H9 (cell line): ENCODE data around the gene ZNHIT3. TPM values are rescaled to one million over a fixed set of nuclear protein-coding genes. Genes with fewer than 3 reads are reported as not detected.

Experiments
- DNase-seq: peaks from one replicate; pipeline ENCODE4 v3.0.0-alpha.2; 2017
- H2AFZ ChIP-seq: one replicate; pipeline ENCODE4 v1.6.1; 2013; ENCODE audit warnings: mild to moderate bottlenecking, low read length, control low read depth, moderate library complexity
- H2AK5ac ChIP-seq: 2 replicates; pipeline ENCODE4 v1.6.1; 2013; ENCODE audit warnings: low read length, control low read depth, mixed read lengths; ENCODE audit not compliant: insufficient read length
- H2BK120ac ChIP-seq: one replicate; pipeline ENCODE4 v1.6.1; 2013; ENCODE audit warnings: low read depth, mild to moderate bottlenecking, low read length, control low read depth, inconsistent platforms; ENCODE audit not compliant: poor library complexity, severe bottlenecking
- H2BK12ac ChIP-seq: 2 replicates; pipeline ENCODE4 v1.6.1; 2013; ENCODE audit warnings: low read length, control low read depth, mixed read lengths, low read depth; ENCODE audit not compliant: insufficient read length
- H2BK15ac ChIP-seq: 2 replicates; pipeline ENCODE4 v1.6.1; 2013; ENCODE audit warnings: low read depth, low read length, control low read depth
- H2BK20ac ChIP-seq: one replicate; pipeline ENCODE4 v1.6.1; 2013; ENCODE audit warnings: low read depth, mild to moderate bottlenecking, low read length, control low read depth, inconsistent platforms; ENCODE audit not compliant: poor library complexity, severe bottlenecking
- H2BK5ac ChIP-seq: 2 replicates; pipeline ENCODE4 v1.6.1; 2013; ENCODE audit warnings: low read length, control low read depth, mixed read lengths; ENCODE audit not compliant: insufficient read length
- H3K14ac ChIP-seq: 2 replicates; pipeline ENCODE4 v1.6.1; 2013; ENCODE audit warnings: low read length, control low read depth; ENCODE audit not compliant: insufficient read depth
- H3K18ac ChIP-seq: 2 replicates; pipeline ENCODE4 v1.6.1; 2013; ENCODE audit warnings: low read depth, mild to moderate bottlenecking, mixed read lengths, low read length, control low read depth; ENCODE audit not compliant: insufficient read length
- H3K23ac ChIP-seq: 2 replicates; pipeline ENCODE4 v1.6.1; 2013; ENCODE audit warnings: low read length, control low read depth, mixed read lengths, low read depth; ENCODE audit not compliant: insufficient read length
- H3K23me2 ChIP-seq: 2 replicates; pipeline ENCODE4 v1.6.1; 2013; ENCODE audit warnings: low read depth, mild to moderate bottlenecking, mixed read lengths, low read length, control low read depth; ENCODE audit not compliant: insufficient read length, poor library complexity, severe bottlenecking
- H3K27ac ChIP-seq: 2 replicates; pipeline ENCODE4 v1.5.1; 2013; ENCODE audit warnings: low read length, control low read depth, mixed read lengths, low read depth; ENCODE audit not compliant: insufficient read length
- H3K27me3 ChIP-seq: 2 replicates; pipeline ENCODE4 v1.6.1; 2013; ENCODE audit warnings: low read length, control low read depth, inconsistent platforms; ENCODE audit not compliant: insufficient read depth
- H3K4ac ChIP-seq: 2 replicates; pipeline ENCODE4 v1.6.1; 2013; ENCODE audit warnings: low read depth, mild to moderate bottlenecking, control low read depth, inconsistent platforms, low read length, moderate library complexity
- H3K4me1 ChIP-seq: 2 replicates; pipeline ENCODE4 v1.6.1; 2013; ENCODE audit warnings: low read length, control low read depth, inconsistent platforms; ENCODE audit not compliant: insufficient read depth
- H3K4me2 ChIP-seq: 2 replicates; pipeline ENCODE4 v1.6.1; 2013; ENCODE audit warnings: low read length, control low read depth, mixed read lengths; ENCODE audit not compliant: insufficient read length, insufficient read depth
- H3K56ac ChIP-seq: 2 replicates; pipeline ENCODE4 v1.6.1; 2013; ENCODE audit warnings: low read depth, mild to moderate bottlenecking, mixed read lengths, low read length, control low read depth; ENCODE audit not compliant: insufficient read length
- H3K79me1 ChIP-seq: 2 replicates; pipeline ENCODE4 v1.6.1; 2013; ENCODE audit warnings: low read depth, mild to moderate bottlenecking, moderate library complexity, low read length, control low read depth, inconsistent platforms; ENCODE audit not compliant: insufficient read depth, poor library complexity, severe bottlenecking
- H3K79me2 ChIP-seq: 2 replicates; pipeline ENCODE4 v1.6.1; 2013; ENCODE audit warnings: low read length, control low read depth, inconsistent platforms; ENCODE audit not compliant: insufficient read depth
- H3K9ac ChIP-seq: 2 replicates; pipeline ENCODE4 v1.6.1; 2013; ENCODE audit warnings: low read length, control low read depth, mixed read lengths; ENCODE audit not compliant: insufficient read length; ENCODE audit errors: extremely low read depth
- H3K9me3 ChIP-seq: one replicate; pipeline ENCODE4 v1.6.1; 2013; ENCODE audit warnings: low read depth, low read length, inconsistent platforms; ENCODE audit not compliant: control insufficient read depth
- H3T11ph ChIP-seq: one replicate; pipeline ENCODE4 v1.6.1; 2013; ENCODE audit warnings: mild to moderate bottlenecking, low read length, control low read depth, inconsistent platforms
- H4K20me1 ChIP-seq: one replicate; pipeline ENCODE4 v1.6.1; 2013; ENCODE audit not compliant: control insufficient read depth, insufficient read length, insufficient read depth
- H4K5ac ChIP-seq: 2 replicates; pipeline ENCODE4 v1.6.1; 2013; ENCODE audit warnings: low read depth, mild to moderate bottlenecking, mixed read lengths, low read length, control low read depth; ENCODE audit not compliant: insufficient read length
- H4K8ac ChIP-seq: replicated peaks from 2 replicates; pipeline ENCODE4 v1.6.1; 2013; ENCODE audit warnings: low read length, control low read depth, mixed read lengths, low read depth; ENCODE audit not compliant: insufficient read length
- H4K91ac ChIP-seq: 2 replicates; pipeline ENCODE4 v1.6.1; 2013; ENCODE audit warnings: low read depth, mild to moderate bottlenecking, moderate library complexity, mixed read lengths, low read length, control low read depth; ENCODE audit not compliant: insufficient read length
- H3K27ac Mint-ChIP-seq, 3 experiments: 2 replicates in 2 of 3; 3 replicates in 1 of 3; pipeline ENCODE4 v1.8.0; 2020 to 2021; ENCODE audit warnings: mixed read lengths in 3 of 3, mild to moderate bottlenecking in 1 of 3, moderate library complexity in 1 of 3
- H3K27me3 Mint-ChIP-seq: 2 replicates; pipeline ENCODE4 v1.8.0; 2021; ENCODE audit warnings: low read depth, mild to moderate bottlenecking, moderate library complexity, mixed read lengths
- H3K36me3 Mint-ChIP-seq, 3 experiments: 2 replicates in 2 of 3; 3 replicates in 1 of 3; pipeline ENCODE4 v1.8.0; 2020 to 2021; ENCODE audit warnings: low read depth in 3 of 3, mixed read lengths in 3 of 3; ENCODE audit not compliant: insufficient read depth in 1 of 3
- H3K4me1 Mint-ChIP-seq, 2 experiments: 2 replicates each; pipeline ENCODE4 v1.8.0; 2020; ENCODE audit warnings: mixed read lengths in 2 of 2
- H3K4me3 Mint-ChIP-seq, 2 experiments: 2 replicates in 1 of 2; 3 replicates in 1 of 2; pipeline ENCODE4 v1.8.0; 2020 to 2021; ENCODE audit warnings: mild to moderate bottlenecking in 2 of 2, mixed read lengths in 2 of 2, moderate library complexity in 1 of 2
- H3K9me3 Mint-ChIP-seq, 2 experiments: 2 replicates in 1 of 2; 3 replicates in 1 of 2; pipeline ENCODE4 v1.8.0; 2020; ENCODE audit warnings: mild to moderate bottlenecking in 2 of 2, mixed read lengths in 2 of 2, moderate library complexity in 1 of 2
- CTCF ChIP-seq: fragments of 200-600 bp; sonication (generic); conservative IDR thresholded peaks from 3 replicates; pipeline ENCODE4 v1.8.0; 2021; ENCODE audit warnings: antibody characterized with exemption, mild to moderate bottlenecking
- WGBS: extraction: QIAGEN DNeasy Blood & Tissue Kit; methylation state at CpG from one replicate; pipeline ENCODE4 v1.1.7; 2013; ENCODE audit warnings: missing lambda C conversion rate, low lambda C conversion rate, mixed read lengths; ENCODE audit not compliant: insufficient read length; ENCODE audit errors: extremely low coverage; 5-methylcytosine and 5-hydroxymethylcytosine counted together
- total RNA-seq: library from RNA; stranded (reverse); gene quantifications from 2 replicates; pipeline ENCODE4 v1.2.1, GENCODE V29; 2021

ZNHIT3 gene
- total RNA-seq, 1 experiment from 2014 or later: 64.7 TPM

- H3K79me2 ChIP-seq: peaks cover 13% of the 10 kb centered on the region; the same call in 1 of the 2 replicates
- no peak within 1 kb of the TSS for H2BK5ac ChIP-seq
Observed at GRCh38 chr17:36544307-36545076, 58.0 kb downstream of the ZNHIT3 start, which contains the start of gene GGNBP2. GGNBP2 (plus strand) TSS chr17:36544919; CDS start chr17:36545725, 806 bp downstream.

More at GRCh38 chr17:36544307-36545076, 58.0 kb downstream of the ZNHIT3 start, which contains the start of gene GGNBP2:
- peak within 1 kb of the TSS; percentile 91 to 97 (median 97) for H3K27ac Mint-ChIP-seq
- H3K14ac ChIP-seq: peak within 1 kb of the TSS; percentile 93
- H3K36me3 Mint-ChIP-seq: peaks cover 0 to 7% (median 2%) of the 10 kb centered on the region in 3 experiments; a peak in 6 of 7 replicates
- H4K20me1 ChIP-seq: no peaks in the 10 kb centered on the region
- peak within 1 kb of the TSS; percentile 3 for H3K27ac ChIP-seq
- no peaks in the 10 kb centered on the region for H3K9me3 Mint-ChIP-seq
- no peak within 1 kb of the TSS for H4K5ac ChIP-seq
- no peaks in the 10 kb centered on the region for H3K4me1 ChIP-seq
- H3K4ac ChIP-seq: no peak within 1 kb of the TSS
- H4K8ac ChIP-seq: no peak within 1 kb of the TSS
- DNase-seq: peak; percentile 96
- H3K9me3 ChIP-seq: no peaks in the 10 kb centered on the region
- peaks cover 15 to 18% of the 10 kb centered on the region in 2 experiments for H3K4me1 Mint-ChIP-seq
- peak within 1 kb of the TSS; percentile 87 to 97 for H3K4me3 Mint-ChIP-seq
- H2AFZ ChIP-seq: no peak within 1 kb of the TSS
- H3K23ac ChIP-seq: no peak within 1 kb of the TSS
- no peak within 1 kb of the TSS for H2BK120ac ChIP-seq
- H3T11ph ChIP-seq: no peak within 1 kb of the TSS
- no peak for TF ChIP-seq CTCF
- no peak within 1 kb of the TSS for H2AK5ac ChIP-seq
- H3K56ac ChIP-seq: no peak within 1 kb of the TSS
- H3K18ac ChIP-seq: peak within 1 kb of the TSS; percentile 52
- H2BK20ac ChIP-seq: no peak within 1 kb of the TSS
- no peaks in the 10 kb centered on the region for H3K27me3 Mint-ChIP-seq
- no peak within 1 kb of the TSS for H4K91ac ChIP-seq
- no CpG with 5 or more reads among the region's 71 CpGs for WGBS
- no peaks in the 10 kb centered on the region for H3K79me1 ChIP-seq
- H3K9ac ChIP-seq: peak within 1 kb of the TSS; percentile 90
- no peak within 1 kb of the TSS for H2BK15ac ChIP-seq
- H3K27me3 ChIP-seq: no peaks in the 10 kb centered on the region
- H2BK12ac ChIP-seq: no peak within 1 kb of the TSS
- peaks cover 5% of the 10 kb centered on the region for H3K23me2 ChIP-seq
- peak within 1 kb of the TSS; percentile 84 for H3K4me2 ChIP-seq
